ENCODE results near the gene MAPK9.

- no peak for TF ChIP-seq CTCF (IDR thresholded peaks at IDR 0.05)
- TF ChIP-seq POLR2A (IDR thresholded peaks at IDR 0.05), result no peak
Observed at GRCh38 chr5:180291943-180292831, at the start of gene MAPK9.
